GM23338 (cell line): Measurements from ENCODE around the gene GRID2.

Experiments
- CREB1 ChIP-seq: fragments of 250-450 bp; sonication (Bioruptor Pico); IDR thresholded peaks from 2 replicates; pipeline ENCODE4 v1.5.0; 2020; ENCODE audit warnings: low read depth, mild to moderate bottlenecking, moderate library complexity
- CTCF ChIP-seq, 2 experiments: fragments of 200-600 bp in 1 of 2; sonication (generic) in 1 of 2; conservative IDR thresholded peaks; 2 replicates each; pipeline versions ENCODE4 v1.5.1 to v1.6.1; 2016 to 2017; ENCODE audit warnings: antibody characterized with exemption in 2 of 2, low read depth in 2 of 2, mild to moderate bottlenecking in 2 of 2, moderate library complexity in 1 of 2
- EZH2 ChIP-seq: fragments of 200-600 bp; sonication (generic); IDR thresholded peaks from one replicate; pipeline ENCODE4 v1.8.0; 2017; ENCODE audit warnings: antibody characterized with exemption, mild to moderate bottlenecking, low read depth; ENCODE audit not compliant: unreplicated experiment
- JUNB ChIP-seq: IDR thresholded peaks from one replicate; pipeline ENCODE4 v1.6.1; 2016; ENCODE audit warnings: antibody characterized with exemption; ENCODE audit not compliant: unreplicated experiment
- POLR2AphosphoS5 ChIP-seq: IDR thresholded peaks from 2 replicates; pipeline ENCODE4 v1.6.1; 2016; ENCODE audit warnings: antibody characterized with exemption, low read depth
- REST ChIP-seq: IDR thresholded peaks from one replicate; pipeline ENCODE4 v1.6.1; 2018; ENCODE audit warnings: antibody characterized with exemption; ENCODE audit not compliant: unreplicated experiment

- TF ChIP-seq CTCF (conservative IDR thresholded peaks at IDR 0.05; ENCODE audit: low read depth in 2 of 2) (no peak), POLR2AphosphoS5 (peak; percentile 27; the same call in 1 of the 2 replicates), REST (no peak), EZH2 (no peak), JUNB (no peak), CREB1 (CRISPR knock-in tag) (0 out of 2 replicates have a peak, but pooled peaks have one; percentile 13)
Observed at GRCh38 chr4:93084599-93085305, 781.0 kb downstream of the GRID2 start.
